Nephron progenitor cell (in vitro differentiated cells): ENCODE results near the gene RPH3AL.
A peak's percentile ranks its signal among the peaks of the same experiment; 100 is the strongest.

Source experiments
- DNase-seq: peaks from one replicate; pipeline ENCODE4 v3.0.0; 2021
- H3K27ac Mint-ChIP-seq: 2 replicates; pipeline ENCODE4 v1.8.0; 2021; ENCODE audit warnings: mild to moderate bottlenecking, moderate library complexity, mixed read lengths
- H3K27me3 Mint-ChIP-seq: 2 replicates; pipeline ENCODE4 v1.8.0; 2021; ENCODE audit warnings: mild to moderate bottlenecking, low read depth, mixed read lengths; ENCODE audit not compliant: poor library complexity
- H3K36me3 Mint-ChIP-seq: 2 replicates; pipeline ENCODE4 v1.8.0; 2021; ENCODE audit warnings: low read depth, mixed read lengths
- H3K4me1 Mint-ChIP-seq: 2 replicates; pipeline ENCODE4 v1.8.0; 2021; ENCODE audit warnings: mixed read lengths
- H3K4me3 Mint-ChIP-seq: 2 replicates; pipeline ENCODE4 v1.8.0; 2021; ENCODE audit warnings: mild to moderate bottlenecking, moderate library complexity, mixed read lengths
- H3K9me3 Mint-ChIP-seq: 2 replicates; pipeline ENCODE4 v1.8.0; 2021; ENCODE audit warnings: mild to moderate bottlenecking, moderate library complexity, mixed read lengths
- TF ChIP-seq, protein P1 (sequence below): fragments of 200-600 bp; sonication (generic); IDR thresholded peaks from 2 replicates; pipeline ENCODE4 v1.5.0; 2021; ENCODE audit warnings: antibody characterized with exemption

RPH3AL gene

DNA sequence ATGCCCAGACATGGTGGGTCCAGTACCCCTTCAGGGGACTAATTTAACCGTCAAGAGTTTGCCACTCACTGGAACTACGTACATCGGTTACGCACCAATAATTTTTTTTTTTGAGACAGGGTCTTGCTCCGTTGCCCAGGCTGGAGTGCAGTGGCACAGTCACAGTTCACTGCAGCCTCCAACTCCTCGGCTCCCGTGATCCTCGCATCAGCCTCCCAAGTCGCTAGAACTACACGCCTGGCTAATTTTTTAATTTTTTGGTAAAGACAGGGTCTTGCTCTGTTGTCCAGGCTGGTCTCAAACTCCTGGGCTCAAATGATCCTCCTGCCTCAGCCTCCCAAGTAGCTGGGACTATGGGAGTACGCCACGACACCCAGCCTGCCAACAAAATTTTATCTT, 15.6 kb downstream of the RPH3AL start:
- Mint-ChIP-seq H3K27ac (no peak overlapping the region), H3K27me3 (peaks cover 29% of the 10 kb centered on the region), H3K4me1 (peaks cover 79% of the 10 kb centered on the region), H3K9me3 (no peaks in the 10 kb centered on the region), H3K4me3 (no peak overlapping the region), H3K36me3 (no peaks in the 10 kb centered on the region)
- TF ChIP-seq, protein P1, sequence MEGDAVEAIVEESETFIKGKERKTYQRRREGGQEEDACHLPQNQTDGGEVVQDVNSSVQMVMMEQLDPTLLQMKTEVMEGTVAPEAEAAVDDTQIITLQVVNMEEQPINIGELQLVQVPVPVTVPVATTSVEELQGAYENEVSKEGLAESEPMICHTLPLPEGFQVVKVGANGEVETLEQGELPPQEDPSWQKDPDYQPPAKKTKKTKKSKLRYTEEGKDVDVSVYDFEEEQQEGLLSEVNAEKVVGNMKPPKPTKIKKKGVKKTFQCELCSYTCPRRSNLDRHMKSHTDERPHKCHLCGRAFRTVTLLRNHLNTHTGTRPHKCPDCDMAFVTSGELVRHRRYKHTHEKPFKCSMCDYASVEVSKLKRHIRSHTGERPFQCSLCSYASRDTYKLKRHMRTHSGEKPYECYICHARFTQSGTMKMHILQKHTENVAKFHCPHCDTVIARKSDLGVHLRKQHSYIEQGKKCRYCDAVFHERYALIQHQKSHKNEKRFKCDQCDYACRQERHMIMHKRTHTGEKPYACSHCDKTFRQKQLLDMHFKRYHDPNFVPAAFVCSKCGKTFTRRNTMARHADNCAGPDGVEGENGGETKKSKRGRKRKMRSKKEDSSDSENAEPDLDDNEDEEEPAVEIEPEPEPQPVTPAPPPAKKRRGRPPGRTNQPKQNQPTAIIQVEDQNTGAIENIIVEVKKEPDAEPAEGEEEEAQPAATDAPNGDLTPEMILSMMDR: no peak
- DNase-seq: no peak

DNA sequence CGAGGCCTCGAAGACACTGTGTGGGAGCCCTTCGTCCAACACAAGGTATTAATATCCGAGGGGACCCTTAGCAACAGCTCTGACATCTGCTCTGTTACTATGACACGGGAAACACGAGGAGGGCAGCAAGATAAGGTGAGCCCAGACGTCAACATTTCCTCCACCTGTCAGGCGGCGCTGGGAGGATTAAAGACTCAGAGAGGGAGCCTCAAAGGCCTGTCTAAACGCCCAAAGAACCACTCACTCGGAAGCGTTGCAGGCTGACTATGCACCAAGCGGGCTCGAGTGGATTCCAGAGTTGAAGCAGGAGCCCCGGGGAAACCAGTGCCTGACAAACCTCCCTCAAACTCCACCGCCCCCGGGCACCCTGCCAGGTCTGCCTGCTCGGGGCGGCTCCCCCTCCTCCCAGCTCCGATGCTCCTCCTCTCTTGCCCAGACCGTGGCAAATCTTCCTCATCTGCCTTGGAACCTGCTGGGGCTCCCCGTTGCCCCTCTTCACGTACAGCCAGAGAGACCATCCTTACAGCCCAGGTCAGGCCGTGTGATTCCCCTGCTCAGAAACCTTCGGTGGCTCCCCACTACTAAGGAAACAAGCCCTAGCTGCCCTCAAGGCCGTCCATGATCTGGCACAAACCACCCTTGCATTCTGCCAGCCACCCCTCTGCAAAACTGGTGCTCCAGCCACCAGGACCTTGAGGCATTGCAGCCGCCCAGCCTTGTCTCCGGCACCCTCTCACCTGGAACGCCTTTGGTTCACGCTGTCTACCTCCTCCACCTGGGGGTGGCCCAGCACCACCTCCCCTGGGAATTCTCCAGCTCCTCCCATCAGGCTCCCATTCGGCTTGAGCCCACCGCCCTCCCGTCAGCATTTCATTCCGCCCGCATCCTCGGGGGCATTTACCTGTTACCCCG, 16.2 kb downstream of the RPH3AL start:
- Mint-ChIP-seq H3K4me1 (peaks cover 86% of the 10 kb centered on the region), H3K27ac (no peak overlapping the region), H3K9me3 (no peaks in the 10 kb centered on the region), H3K36me3 (no peaks in the 10 kb centered on the region), H3K4me3 (no peak overlapping the region), H3K27me3 (peaks cover 28% of the 10 kb centered on the region)
- TF ChIP-seq, protein P1: no peak
- DNase-seq: no peak

DNA sequence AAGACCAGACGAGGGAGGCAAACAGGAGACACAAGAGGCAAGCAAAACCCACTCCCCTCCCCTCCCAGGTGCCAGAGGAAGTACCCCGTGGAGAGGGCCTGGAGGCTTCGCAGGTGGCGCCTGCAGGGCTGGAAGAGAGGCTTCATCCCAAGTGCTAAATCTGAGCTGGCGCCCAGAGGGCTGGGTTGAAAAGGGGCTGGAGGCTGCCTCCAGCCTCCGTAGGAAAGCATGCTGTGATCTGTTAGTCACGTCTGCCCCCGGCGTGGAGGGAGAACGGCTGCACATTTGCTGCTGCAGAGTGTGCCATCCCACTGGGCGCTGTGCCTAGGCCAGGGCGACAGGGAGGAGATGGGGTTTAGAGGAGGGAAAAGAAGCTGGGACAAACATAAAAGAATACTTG, 16.9 kb downstream of the RPH3AL start:
- TF ChIP-seq, protein P1: no peak
- DNase-seq: no peak
- Mint-ChIP-seq H3K27ac (no peak overlapping the region), H3K27me3 (peaks cover 26% of the 10 kb centered on the region), H3K9me3 (no peaks in the 10 kb centered on the region), H3K4me3 (no peak overlapping the region), H3K36me3 (no peaks in the 10 kb centered on the region), H3K4me1 (peaks cover 87% of the 10 kb centered on the region)

DNA sequence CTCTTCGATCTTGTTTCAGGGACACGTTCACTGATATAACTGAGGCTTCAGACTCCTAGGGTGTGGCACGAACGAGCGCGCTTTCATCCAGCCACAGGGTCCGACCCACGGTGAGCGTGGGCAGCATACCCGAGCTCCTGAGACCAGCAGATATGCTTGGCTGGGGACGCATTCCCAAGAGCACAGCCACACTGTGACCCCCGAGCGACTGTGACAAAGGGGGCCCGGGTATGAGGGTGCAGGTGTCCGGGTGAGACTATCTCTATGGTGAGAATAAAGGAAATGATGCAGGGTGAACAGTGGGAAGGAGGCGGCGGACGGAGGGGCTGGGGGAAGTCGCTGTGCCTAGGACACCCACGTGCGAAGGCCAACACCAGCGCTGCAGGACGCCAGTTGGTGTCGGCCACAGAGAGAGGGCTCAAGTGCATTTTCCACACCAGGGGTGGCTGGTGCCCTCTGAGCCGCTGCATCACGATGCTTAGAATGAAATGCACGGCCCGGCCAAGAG, 17.6 kb downstream of the RPH3AL start:
- DNase-seq: no peak
- peaks cover 94% of the 10 kb centered on the region for H3K4me1 Mint-ChIP-seq

DNA sequence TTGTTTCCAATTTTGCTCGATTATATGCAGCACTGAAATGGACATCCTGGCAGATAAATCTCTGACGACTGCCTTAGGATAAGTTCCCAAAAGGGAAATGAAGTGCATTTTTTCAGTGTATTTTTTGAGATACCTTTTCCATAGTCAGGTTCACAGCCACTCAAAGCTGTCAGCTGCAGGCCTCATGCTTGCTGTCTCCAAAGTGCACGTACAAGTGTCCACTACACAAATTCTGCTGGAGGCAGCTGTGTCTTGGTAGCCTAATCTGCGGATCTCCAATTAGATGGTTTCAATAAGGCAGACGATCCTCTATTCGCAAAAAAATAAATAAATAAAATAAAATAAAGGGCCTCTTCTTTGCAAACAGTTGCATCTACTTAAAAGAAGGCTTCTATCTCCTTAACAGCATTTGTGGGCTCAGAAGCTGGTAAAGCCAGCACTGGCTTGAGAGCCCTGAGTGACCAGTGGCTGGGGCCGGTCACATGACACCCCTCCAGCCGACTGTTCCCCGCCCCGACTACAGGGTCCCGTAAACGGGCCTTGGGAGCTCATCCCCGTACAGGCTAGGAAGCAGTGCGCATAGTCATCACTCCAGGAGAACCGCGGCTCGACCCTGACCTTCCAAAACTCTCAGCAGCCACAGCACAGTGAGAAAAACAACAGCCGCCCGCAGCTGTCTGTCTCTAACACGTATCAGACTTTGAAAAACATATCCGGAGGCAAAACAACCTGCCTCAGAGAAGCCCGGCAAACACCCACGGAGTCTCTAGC, 18.8 kb downstream of the RPH3AL start:
- Mint-ChIP-seq H3K9me3 (no peaks in the 10 kb centered on the region), H3K27ac (no peak overlapping the region), H3K27me3 (peaks cover 26% of the 10 kb centered on the region), H3K36me3 (no peaks in the 10 kb centered on the region), H3K4me1 (peaks cover 89% of the 10 kb centered on the region), H3K4me3 (peak overlapping the region; percentile 64)
- DNase-seq: peak; percentile 67
- TF ChIP-seq, protein P1: no peak

More for the DNA sequence above, 17.6 kb downstream of the RPH3AL start:
- H3K27me3 Mint-ChIP-seq: peaks cover 26% of the 10 kb centered on the region
- no peaks in the 10 kb centered on the region for H3K36me3 Mint-ChIP-seq
- TF ChIP-seq, protein P1: no peak
- no peaks in the 10 kb centered on the region for H3K9me3 Mint-ChIP-seq
- H3K27ac Mint-ChIP-seq: no peak overlapping the region
- peak overlapping the region; percentile 25 for H3K4me3 Mint-ChIP-seq
